DMS53 treated with DMSO at 0.1 percent for 48 hours (cell line): Measurements from ENCODE around the gene STXBP4.

Source experiments
- DNase-seq: peaks from one replicate; lab custom pipeline; 2025; ENCODE audit not compliant: unreplicated experiment; lab: John Stamatoyannopoulos, UW

Gene STXBP4

DNA sequence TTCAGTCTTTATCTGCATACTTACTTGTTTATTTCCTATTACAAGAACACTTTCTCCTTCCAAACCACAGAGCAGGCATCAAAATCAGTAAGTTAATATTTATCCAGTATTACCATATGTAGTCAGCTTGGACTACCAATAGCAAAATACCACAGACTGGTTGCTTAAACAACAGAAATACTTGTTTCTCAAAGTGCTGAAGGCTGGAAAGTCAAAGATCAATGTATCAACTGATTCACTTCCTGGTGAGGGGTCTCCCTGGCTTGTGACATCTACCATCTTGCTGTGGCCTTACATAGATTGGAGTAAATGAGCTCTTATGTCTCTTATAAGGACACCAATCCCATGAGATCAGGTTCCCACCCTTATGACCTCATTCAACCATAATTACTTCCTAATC is 2.6 kb downstream of the STXBP4 start:
- DNase-seq = no peak

- no peak for DNase-seq
These were observed 3.3 kb downstream of the STXBP4 start for GRCh38 chr17:54971901-54972300.

- DNase-seq = no peak
These were observed 4.0 kb downstream of the STXBP4 start for GRCh38 chr17:54972406-54973138.

DNA sequence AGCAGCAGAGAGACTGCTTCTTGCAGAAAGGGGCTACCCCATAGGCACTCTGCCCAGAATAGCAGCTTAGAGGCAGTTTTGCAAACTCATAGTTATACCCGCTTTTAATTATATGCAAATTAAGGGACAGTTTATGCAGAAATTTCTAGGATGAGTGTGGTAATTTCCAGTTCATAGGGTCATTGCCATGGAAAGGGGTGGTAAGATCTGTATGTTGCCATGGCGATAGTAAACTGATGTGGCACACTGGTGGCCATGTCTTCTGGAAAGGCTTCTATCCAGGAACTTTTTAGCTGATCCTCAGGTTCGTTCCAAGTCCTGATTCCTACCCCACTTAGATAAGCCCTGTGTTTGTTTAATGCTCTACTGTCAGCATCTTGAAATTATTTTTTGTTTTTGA is 6.2 kb downstream of the STXBP4 start:
- no peak for DNase-seq

DNA sequence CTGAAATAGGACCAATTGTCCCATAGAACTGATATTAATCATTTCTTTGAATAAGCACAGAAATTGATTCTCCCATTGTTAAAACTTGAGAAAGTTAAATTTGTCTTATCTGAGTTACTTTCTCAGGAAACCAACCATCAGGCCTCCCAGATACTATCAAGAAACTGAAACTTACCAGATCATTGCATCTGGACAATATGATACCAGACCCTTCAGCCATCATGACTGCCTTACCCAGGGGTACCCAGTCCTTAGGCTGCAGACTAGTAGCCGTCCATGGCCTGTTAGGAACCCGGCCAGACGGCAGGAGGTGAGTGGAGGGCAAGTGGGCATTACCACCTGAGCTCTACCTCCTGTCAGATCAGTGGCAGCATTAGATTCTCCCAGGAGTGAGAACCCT is 7.8 kb downstream of the STXBP4 start:
- DNase-seq = no peak

GRCh38 chr17:54977744-54978143 is 9.2 kb downstream of the STXBP4 start:
- DNase-seq = no peak

DNA sequence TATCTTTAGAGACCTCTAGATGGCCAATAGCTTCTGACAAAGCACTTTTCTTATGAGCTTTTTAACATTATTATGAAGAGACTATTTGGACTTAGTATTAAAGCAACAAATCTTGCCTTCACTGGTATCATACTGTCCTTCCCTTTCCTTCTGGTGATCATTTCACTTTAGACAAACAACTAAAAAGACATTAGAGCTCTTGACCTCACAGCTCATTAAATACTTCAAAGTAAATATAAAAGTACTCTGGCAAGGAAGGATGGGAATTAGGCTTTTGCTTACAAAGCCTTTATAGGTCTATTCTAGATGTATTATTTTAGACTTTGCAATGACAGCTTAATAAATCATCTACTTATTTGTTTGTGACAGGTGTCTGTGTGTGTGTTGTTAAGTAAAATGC is 11.1 kb downstream of the STXBP4 start:
- no peak for DNase-seq

- DNase-seq = no peak
These were observed 11.8 kb downstream of the STXBP4 start for GRCh38 chr17:54980375-54980774.

DNA sequence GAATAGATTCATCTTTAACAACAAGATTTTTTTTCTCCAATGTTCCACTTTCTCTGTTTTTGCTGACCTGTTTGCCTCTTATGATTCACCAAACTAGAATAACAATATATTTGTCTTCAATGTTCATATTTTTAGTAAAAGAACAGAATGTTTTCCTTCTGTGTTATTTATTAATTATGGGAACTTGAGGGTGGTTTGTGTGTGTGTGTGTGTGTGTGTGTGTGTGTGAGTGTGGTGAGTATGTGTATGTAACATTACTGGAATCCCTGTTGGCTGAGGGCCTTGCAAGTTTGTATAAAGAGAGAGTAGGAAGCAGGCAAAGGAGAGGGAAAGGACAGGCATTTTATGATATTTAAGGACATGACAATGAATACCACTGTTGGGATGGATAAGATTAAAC is 13.8 kb downstream of the STXBP4 start:
- DNase-seq = no peak

- no peak for DNase-seq
These were observed 14.7 kb downstream of the STXBP4 start for GRCh38 chr17:54983260-54983659.

GRCh38 chr17:54985476-54985875 is 16.9 kb downstream of the STXBP4 start:
- no peak for DNase-seq

DNA sequence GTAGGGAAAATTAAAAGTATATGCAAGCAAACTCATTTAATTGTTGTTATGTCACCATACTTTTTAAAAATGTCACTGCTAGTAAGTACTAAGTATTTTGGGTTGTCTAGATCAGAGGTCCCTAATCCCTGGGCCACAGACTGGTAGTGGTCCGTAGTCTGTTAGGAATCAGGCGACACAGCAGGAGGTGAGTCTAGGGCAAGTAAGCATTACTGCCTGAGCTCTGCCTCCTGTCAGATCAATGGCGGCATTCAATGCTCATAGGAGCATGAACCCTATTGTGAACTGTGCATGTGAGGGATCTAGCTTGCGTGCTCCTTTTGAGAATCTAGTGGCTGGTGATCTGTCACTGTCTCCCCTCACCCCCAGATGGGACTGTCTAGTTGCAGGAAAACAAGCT is 21.6 kb downstream of the STXBP4 start:
- DNase-seq = no peak

GRCh38 chr17:54991567-54991966 is 23.0 kb downstream of the STXBP4 start:
- DNase-seq = no peak

DNA sequence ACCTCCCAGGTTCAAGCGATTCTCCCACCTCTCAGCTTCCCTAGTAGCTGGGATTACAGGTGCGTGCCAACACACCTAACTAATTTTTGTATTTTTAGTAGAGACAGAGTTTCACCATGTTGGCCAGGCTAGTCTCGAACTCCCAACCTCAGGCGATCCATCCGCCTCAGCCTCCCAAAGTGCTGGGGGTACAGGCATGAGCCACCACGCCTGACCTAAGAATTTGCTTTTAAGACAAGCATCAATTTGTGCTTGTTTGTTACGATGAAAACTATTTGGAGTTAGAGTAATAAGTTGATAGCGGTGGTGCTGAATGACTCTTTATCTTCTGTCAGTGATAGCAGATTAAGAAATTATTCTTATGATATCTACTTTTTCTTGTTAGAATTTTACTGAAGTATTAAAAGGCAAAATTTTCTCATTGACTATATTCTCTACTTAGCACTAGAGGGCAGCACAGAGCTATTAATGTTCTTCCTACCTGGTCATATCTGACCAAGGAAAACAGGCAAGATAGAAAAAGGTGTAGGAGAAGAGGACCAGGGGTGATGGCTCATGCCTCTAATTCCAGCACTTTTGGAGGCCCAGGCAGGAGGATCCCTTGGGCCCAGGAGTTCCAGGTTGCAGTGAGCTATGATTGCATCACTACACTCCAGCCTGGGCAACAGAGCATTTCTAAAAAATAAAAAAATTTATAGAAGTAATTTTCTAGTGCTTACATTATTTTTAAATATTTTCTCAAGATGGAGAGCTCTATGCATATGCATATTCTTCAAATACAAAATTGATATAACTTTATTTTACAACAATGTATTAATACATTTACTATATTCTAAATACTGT is 24.5 kb downstream of the STXBP4 start:
- peak; percentile 42 for DNase-seq

DNA sequence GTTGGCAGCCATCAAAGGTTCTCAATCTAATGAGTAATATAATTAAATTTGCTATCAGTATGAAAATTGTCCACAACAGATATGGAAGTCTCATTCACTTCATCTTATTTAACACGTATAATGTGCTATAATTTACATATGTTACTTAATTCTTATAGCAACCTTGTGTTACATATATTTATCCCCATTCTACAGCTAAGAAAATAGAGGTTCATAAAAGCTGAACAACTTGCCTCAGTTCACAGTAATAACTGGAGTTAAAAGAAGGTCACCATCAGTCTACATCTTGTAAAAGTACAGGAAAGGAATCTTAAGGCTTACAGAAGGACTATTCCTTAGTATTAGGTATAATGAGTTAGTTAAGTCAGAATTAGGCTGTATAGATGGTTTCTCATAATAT is 27.9 kb downstream of the STXBP4 start:
- DNase-seq = no peak

- DNase-seq = no peak
These were observed 33.9 kb downstream of the STXBP4 start for GRCh38 chr17:55002458-55002857.

DNA sequence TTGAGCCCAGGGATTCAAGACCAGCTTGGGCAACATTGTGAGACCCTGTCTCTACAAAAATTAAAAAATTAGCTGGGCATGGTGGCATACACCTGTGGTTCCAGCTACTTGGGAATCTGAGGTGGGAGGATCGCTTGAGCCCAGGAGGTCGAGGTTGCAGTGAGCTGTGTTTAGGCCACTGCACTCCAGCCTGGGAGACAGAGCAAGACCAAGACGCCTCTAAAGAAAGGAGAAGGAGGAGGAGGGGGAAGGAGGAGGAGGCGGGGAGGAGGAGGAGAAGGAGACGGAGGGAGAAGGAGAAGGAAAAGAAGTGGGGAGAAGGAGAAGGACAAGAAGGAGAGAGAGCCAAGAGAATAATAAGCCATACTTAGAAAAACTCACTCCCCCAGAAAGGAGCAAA is 35.9 kb downstream of the STXBP4 start:
- DNase-seq = no peak

DNA sequence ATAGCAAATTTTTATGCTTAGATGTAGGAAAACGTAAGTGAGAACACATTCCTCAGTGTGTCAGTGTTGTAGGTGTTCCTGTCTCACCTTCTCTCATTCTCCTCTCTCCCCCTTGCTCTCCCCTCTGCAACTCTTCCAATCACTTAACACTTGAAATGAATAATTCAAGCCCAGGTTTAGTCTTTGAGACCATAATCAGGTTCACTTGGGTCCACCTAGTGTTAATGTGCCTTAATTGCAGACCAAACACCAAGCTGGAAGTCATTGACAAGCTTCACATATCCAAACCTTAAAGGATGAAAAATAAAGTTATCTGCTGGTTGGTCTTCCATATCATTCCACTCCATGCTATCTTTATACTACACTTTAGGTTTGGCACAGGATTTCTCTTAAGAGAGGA is 37.0 kb downstream of the STXBP4 start:
- no peak for DNase-seq

- DNase-seq = no peak
These were observed 55.1 kb downstream of the STXBP4 start for GRCh38 chr17:55023626-55024025.

DNA sequence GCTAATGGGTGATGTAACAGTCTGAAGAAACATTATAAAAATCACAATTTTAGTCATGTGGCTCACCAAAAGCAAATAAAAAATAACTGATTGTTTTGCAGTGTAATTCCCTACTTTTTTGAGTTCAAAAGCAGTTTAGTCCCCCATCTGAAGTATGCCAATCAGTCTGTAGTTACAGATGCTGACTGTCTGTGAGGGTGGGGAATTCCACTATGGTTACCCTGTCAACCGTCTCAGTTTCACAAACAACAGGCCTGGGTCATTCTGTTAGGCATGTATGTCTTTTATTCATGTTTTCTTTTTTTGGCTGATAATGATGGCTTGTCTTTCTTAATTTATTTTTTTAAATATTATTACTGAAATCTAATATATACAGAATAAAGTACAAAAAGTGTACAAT is 69.3 kb downstream of the STXBP4 start:
- no peak for DNase-seq

DNA sequence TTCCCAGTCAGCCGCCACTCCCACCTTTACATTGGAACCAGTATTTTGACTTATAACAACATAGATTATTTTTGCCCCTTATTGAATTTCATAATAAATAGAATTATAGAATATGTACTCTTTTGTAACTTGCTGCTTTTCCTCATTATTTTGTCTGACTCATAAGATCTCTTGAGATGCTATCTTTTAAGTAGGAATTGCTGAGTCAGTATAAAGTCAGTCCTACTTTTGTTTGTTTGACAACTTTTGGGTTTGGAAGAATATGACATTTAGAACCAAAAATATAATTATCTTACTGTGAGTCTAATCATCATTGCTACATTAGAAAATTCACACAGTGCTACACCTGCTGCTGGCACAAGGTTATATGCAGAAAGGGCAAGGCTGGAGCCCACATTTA is 69.7 kb downstream of the STXBP4 start:
- no peak for DNase-seq

DNA sequence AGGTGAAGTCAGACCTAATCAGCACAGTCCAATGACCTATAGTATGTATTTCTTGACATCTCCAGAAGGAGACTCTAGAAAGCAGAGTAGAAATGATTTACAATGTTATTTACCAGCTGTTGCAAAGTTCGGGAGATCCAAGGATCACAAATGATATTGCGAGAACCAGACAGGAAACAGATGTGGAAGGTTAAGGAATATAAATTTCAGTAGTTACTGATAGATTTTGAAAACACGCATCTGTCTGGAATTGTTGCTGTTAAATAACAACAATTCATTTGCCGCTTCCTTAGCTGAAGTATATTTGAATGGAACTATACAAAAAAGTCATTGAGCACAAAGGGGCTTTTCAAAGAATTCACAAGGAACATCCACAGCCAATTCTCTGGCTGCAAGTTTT is 72.0 kb downstream of the STXBP4 start:
- no peak for DNase-seq

GRCh38 chr17:55053855-55054254 is 85.3 kb downstream of the STXBP4 start:
- DNase-seq = no peak
